ENCODE measurements around the gene PLA2G5.

Gene PLA2G5

GRCh38 chr1:20079661-20080305 lies 9.8 kb downstream of the PLA2G5 start:
- no peak for TF ChIP-seq CTCF (IDR thresholded peaks at IDR 0.05; ENCODE audit: insufficient read depth, low read depth, low read length, missing control alignments)
- no peak for DNase-seq (ENCODE audit: low read depth)
- no peak overlapping the region for H3K4me3 ChIP-seq (ENCODE audit: low read length)

GRCh38 chr1:20080441-20081352 lies 10.7 kb downstream of the PLA2G5 start:
- no peak for DNase-seq (ENCODE audit: low read depth)
- TF ChIP-seq CTCF (IDR thresholded peaks at IDR 0.05; ENCODE audit: insufficient read depth, low read depth, low read length, missing control alignments): no peak
- no peak overlapping the region for H3K4me3 ChIP-seq (ENCODE audit: low read length)

GRCh38 chr1:20081353-20081810 lies 11.4 kb downstream of the PLA2G5 start:
- DNase-seq (ENCODE audit: low read depth): no peak
- H3K4me3 ChIP-seq (ENCODE audit: low read length): no peak overlapping the region
- no peak for TF ChIP-seq CTCF (IDR thresholded peaks at IDR 0.05; ENCODE audit: insufficient read depth, low read depth, low read length, missing control alignments)

- H3K4me3 ChIP-seq (ENCODE audit: low read length): no peak overlapping the region
- no peak for TF ChIP-seq CTCF (IDR thresholded peaks at IDR 0.05; ENCODE audit: insufficient read depth, low read depth, low read length, missing control alignments)
- no peak for DNase-seq (ENCODE audit: low read depth)
Measured at GRCh38 chr1:20082772-20083171, 12.8 kb downstream of the PLA2G5 start.

- no peak for TF ChIP-seq CTCF (IDR thresholded peaks at IDR 0.05; ENCODE audit: insufficient read depth, low read depth, low read length, missing control alignments)
- no peak overlapping the region for H3K4me3 ChIP-seq (ENCODE audit: low read length)
- DNase-seq (ENCODE audit: low read depth): no peak
Measured at GRCh38 chr1:20083178-20083944, 13.4 kb downstream of the PLA2G5 start.

GRCh38 chr1:20086800-20087199 lies 16.8 kb downstream of the PLA2G5 start:
- no peak for DNase-seq (ENCODE audit: low read depth)
- H3K4me3 ChIP-seq (ENCODE audit: low read length): no peak overlapping the region
- no peak for TF ChIP-seq CTCF (IDR thresholded peaks at IDR 0.05; ENCODE audit: insufficient read depth, low read depth, low read length, missing control alignments)
